K562 (cell line): ENCODE results near the gene C12orf42.

Experiments used
- BRD4 ChIP-seq: fragments of 200-600 bp; sonication (generic); IDR thresholded peaks from 2 replicates; pipeline ENCODE4 v1.6.1; 2017; ENCODE audit warnings: inconsistent platforms
- CREBBP ChIP-seq: IDR thresholded peaks from one replicate; pipeline ENCODE4 v1.6.1; 2012; ENCODE audit warnings: low read depth, mild to moderate bottlenecking, control low read depth, inconsistent platforms, low read length
- CTCF ChIP-seq, 3 experiments: IDR thresholded peaks in 2 of 3; conservative IDR thresholded peaks in 1 of 3; 2 replicates each; pipeline ENCODE4 v1.5.1; 2011 to 2012; ENCODE audit warnings: low read length in 3 of 3, mild to moderate bottlenecking in 3 of 3, control low read depth in 2 of 3, improper control_type of control experiment in 1 of 3, inconsistent platforms in 1 of 3, low read depth in 1 of 3, mixed read lengths in 1 of 3, moderate library complexity in 1 of 3; ENCODE audit not compliant: insufficient read depth in 2 of 3
- E2F5 ChIP-seq: sonication (generic); formaldehyde crosslinking; IDR thresholded peaks from 2 replicates; pipeline ENCODE4 v1.8.0; 2022; ENCODE audit warnings: mild to moderate bottlenecking, missing genetic modification reagents
- MAX ChIP-seq: sonication (generic); formaldehyde crosslinking; IDR thresholded peaks from 2 replicates; pipeline ENCODE4 v1.9.0; 2022; ENCODE audit warnings: mild to moderate bottlenecking, missing genetic modification reagents
- REST ChIP-seq, 2 experiments: fragments of 450-650 bp; formaldehyde crosslinking in 1 of 2; IDR thresholded peaks; 2 replicates each; pipeline versions ENCODE4 v1.4.0 to v1.6.1; 2014 to 2020; ENCODE audit warnings: mild to moderate bottlenecking in 2 of 2, borderline replicate concordance in 1 of 2, low read depth in 1 of 2
- RFX5 ChIP-seq: IDR thresholded peaks from 2 replicates; pipeline ENCODE4 v1.6.1; 2011; ENCODE audit warnings: low read depth, mild to moderate bottlenecking, improper control_type of control experiment, low read length
- SRF ChIP-seq, 2 experiments: fragments of 250-450, 450-650 bp in 1 of 2; sonication (Bioruptor Pico) in 1 of 2; sonication (generic) in 1 of 2; formaldehyde crosslinking; IDR thresholded peaks; 2 replicates each; pipeline versions ENCODE4 v1.5.0 to v1.5.1; 2020 to 2022; ENCODE audit warnings: mild to moderate bottlenecking in 1 of 2, missing genetic modification reagents in 1 of 2
- STAG1 ChIP-seq: sonication (generic); formaldehyde crosslinking; IDR thresholded peaks from 2 replicates; pipeline ENCODE4 v1.5.0; 2020; ENCODE audit warnings: missing genetic modification reagents, borderline replicate concordance
- USF2 ChIP-seq: sonication (generic); formaldehyde crosslinking; IDR thresholded peaks from 2 replicates; pipeline ENCODE4 v1.5.0; 2020; ENCODE audit warnings: missing genetic modification reagents
- ZBTB33 ChIP-seq: sonication (generic); formaldehyde crosslinking; IDR thresholded peaks from 2 replicates; pipeline ENCODE4 v1.8.1; 2023; ENCODE audit warnings: mild to moderate bottlenecking, missing genetic modification reagents
- ZFP36 ChIP-seq: fragments of 150-350 bp; IDR thresholded peaks from 2 replicates; pipeline ENCODE4 v1.6.1; 2018; ENCODE audit warnings: low read length, low read depth; ENCODE audit not compliant: partially characterized antibody
- ZNF274 ChIP-seq: IDR thresholded peaks from 2 replicates; pipeline ENCODE4 v1.6.1; 2011; ENCODE audit warnings: low read depth, mild to moderate bottlenecking, low read length, moderate library complexity, borderline replicate concordance
- ZNF699 ChIP-seq: fragments of 250-450 bp; sonication (Bioruptor Pico); IDR thresholded peaks from 2 replicates; pipeline ENCODE4 v1.8.0; 2021; ENCODE audit warnings: mild to moderate bottlenecking, moderate library complexity; ENCODE audit not compliant: insufficient replicate concordance

- TF ChIP-seq CTCF (IDR thresholded peaks at IDR 0.05 in 2 of 3, conservative IDR thresholded peaks at IDR 0.05 in 1 of 3; ENCODE audit: insufficient read depth in 2 of 3, low read depth in 1 of 3, low read length in 3 of 3) (no peak), ZNF274 (no peak), SRF (CRISPR knock-in tag; IDR thresholded peaks at IDR 0.05) (no peak), REST (IDR thresholded peaks at IDR 0.05; ENCODE audit: borderline replicate concordance) (no peak), REST (CRISPR knock-in tag; IDR thresholded peaks at IDR 0.05; ENCODE audit: low read depth) (no peak), E2F5 (CRISPR knock-in tag) (no peak), BRD4 (no peak), ZBTB33 (CRISPR knock-in tag) (no peak), STAG1 (no peak), RFX5 (no peak), CREBBP (no peak), USF2 (CRISPR knock-in tag) (no peak), ZNF699 (CRISPR knock-in tag) (no peak), MAX (no peak), ZFP36 (no peak)
These were observed 3.8 kb upstream of the C12orf42 start for GRCh38 chr12:103499571-103499970.
